ENCODE results near the gene OPCML. TPM values are rescaled to one million over a fixed set of nuclear protein-coding genes. Genes with fewer than 3 reads are reported as not detected.

The OPCML gene
- total and polyA plus RNA-seq, 2 of the 13 experiments (the other 11 are each of a cell fraction or from before 2014, with no cell fraction given), result not detected

DNA sequence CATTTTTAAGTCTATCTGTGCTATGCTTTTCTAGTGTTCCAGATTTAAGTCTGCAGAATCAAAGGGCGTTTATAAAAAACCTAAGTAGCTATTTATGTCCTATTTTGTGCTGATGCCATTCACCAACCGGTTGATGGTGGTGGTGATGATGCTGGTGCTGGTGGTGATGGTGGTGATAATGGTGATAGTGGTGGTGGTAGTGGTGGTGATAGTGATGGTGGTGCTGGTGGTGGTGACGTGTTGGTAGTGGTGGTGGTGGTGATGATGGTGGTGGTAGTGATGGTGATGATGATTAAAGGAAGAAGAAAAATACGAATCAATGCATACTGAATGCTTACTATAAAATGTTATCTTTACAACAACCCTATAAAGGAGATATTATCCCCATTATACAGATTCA lies 178.2 kb downstream of the OPCML start:
- no peak overlapping the region for H3K9ac ChIP-seq (ENCODE audit: insufficient read depth, low read depth, low read length)
- H3K36me3 ChIP-seq (replicated peaks in 1 of 2; ENCODE audit: control insufficient read depth in 1 of 2, insufficient read depth in 2 of 2, low read length in 2 of 2), result no peaks in the 10 kb centered on the region
- H2AFZ ChIP-seq (ENCODE audit: low read length), result no peak overlapping the region
- intact Hi-C loops (cut with micrococcal nuclease; ENCODE audit: unreplicated experiment), result no loop called here
- H3K27ac ChIP-seq (ENCODE audit: extremely low read length, insufficient read depth, low read length), result no peak overlapping the region
- DNase-seq (ENCODE audit: low spot score), result no peak
- WGBS (ENCODE audit: low lambda C conversion rate), result 16% methylated on average over 4 of the region's 4 CpGs
- TF ChIP-seq KLF12 (CRISPR knock-in tag; IDR thresholded peaks at IDR 0.05; ENCODE audit: borderline replicate concordance) (no peak), ZNF670 (CRISPR knock-in tag; IDR thresholded peaks at IDR 0.05; ENCODE audit: borderline replicate concordance) (no peak), CREB1 (IDR thresholded peaks at IDR 0.05) (peak; percentile 60; the same call in 1 of the 2 replicates), CREB1 (CRISPR knock-in tag; IDR thresholded peaks at IDR 0.05) (no peak), NFKB2 (CRISPR knock-in tag; IDR thresholded peaks at IDR 0.05; ENCODE audit: borderline replicate concordance) (no peak)
- no peak for ATAC-seq
- BruUV-seq (replicated peaks), result no TSS peak
- H4K20me1 ChIP-seq (ENCODE audit: insufficient read depth, low read length), result no peaks in the 10 kb centered on the region
- no peaks in the 10 kb centered on the region for H3K4me1 ChIP-seq (ENCODE audit: insufficient read depth, low read length)
- no peak for FAIRE-seq
- no peaks in the 10 kb centered on the region for H3K27me3 ChIP-seq (ENCODE audit: control insufficient read depth in 1 of 2, insufficient read depth in 2 of 2, low read length in 2 of 2)
- in situ Hi-C loops (cut with HindIII; ENCODE audit: extremely low pct_ligation_motif_present, low pct_unique_long_range_greater_than_20kb), result no loop called here
- CTCF ChIA-PET (ENCODE audit: low intra/inter-chr PET ratio, low total read pairs), result no interaction called here
- H3K9me3 ChIP-seq (ENCODE audit: low read length), result peaks cover 7% of the 10 kb centered on the region
- H3K4me3 ChIP-seq (replicated peaks in 1 of 3; ENCODE audit: insufficient read depth in 1 of 3, low read depth in 2 of 3, low read length in 3 of 3), result no peak overlapping the region
- POLR2A ChIA-PET, result no interaction called here
- H3K4me2 ChIP-seq (ENCODE audit: low read depth, low read length), result no peak overlapping the region
- no peaks in the 10 kb centered on the region for H3K79me2 ChIP-seq (ENCODE audit: insufficient read depth, low read length)

DNA sequence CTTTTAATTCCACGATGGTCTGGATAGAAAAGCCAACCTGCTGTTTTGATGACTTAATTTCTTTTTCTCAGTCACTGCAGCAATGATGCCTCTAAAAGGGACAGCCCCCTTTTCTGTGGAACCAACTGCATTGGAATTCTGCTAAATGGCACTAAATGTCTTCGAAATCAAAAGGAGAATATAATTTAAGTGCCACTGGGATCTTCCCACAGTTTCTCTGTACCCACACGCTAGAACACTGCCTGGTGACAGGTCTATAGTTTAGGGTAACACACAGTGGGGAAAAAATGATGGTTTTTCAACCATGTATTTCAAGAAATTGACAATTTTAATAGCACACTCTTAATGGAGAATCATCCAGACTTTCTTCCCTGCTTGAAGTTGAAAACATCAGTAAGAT lies 182.3 kb downstream of the OPCML start:
- no peak overlapping the region for H3K4me2 ChIP-seq (ENCODE audit: low read depth, low read length)
- H3K79me2 ChIP-seq (ENCODE audit: insufficient read depth, low read length), result no peaks in the 10 kb centered on the region
- intact Hi-C loops (cut with micrococcal nuclease; ENCODE audit: unreplicated experiment) (no loop called here), in situ Hi-C loops (cut with HindIII; ENCODE audit: extremely low pct_ligation_motif_present, low pct_unique_long_range_greater_than_20kb) (no loop called here)
- no peak overlapping the region for H3K27ac ChIP-seq (ENCODE audit: extremely low read length, insufficient read depth, low read length)
- no peaks in the 10 kb centered on the region for H3K27me3 ChIP-seq (ENCODE audit: control insufficient read depth in 1 of 2, insufficient read depth in 2 of 2, low read length in 2 of 2)
- H3K4me3 ChIP-seq (replicated peaks in 1 of 3; ENCODE audit: insufficient read depth in 1 of 3, low read depth in 2 of 3, low read length in 3 of 3), result no peak overlapping the region
- no TSS peak for BruUV-seq (replicated peaks)
- DNase-seq (ENCODE audit: low spot score) (no peak), FAIRE-seq (no peak), ATAC-seq (no peak)
- no peaks in the 10 kb centered on the region for H3K36me3 ChIP-seq (replicated peaks in 1 of 2; ENCODE audit: control insufficient read depth in 1 of 2, insufficient read depth in 2 of 2, low read length in 2 of 2)
- H4K20me1 ChIP-seq (ENCODE audit: insufficient read depth, low read length), result no peaks in the 10 kb centered on the region
- H3K9me3 ChIP-seq (ENCODE audit: low read length), result peaks cover 7% of the 10 kb centered on the region
- no peak overlapping the region for H3K9ac ChIP-seq (ENCODE audit: insufficient read depth, low read depth, low read length)
- 3% methylated on average over 3 of the region's 3 CpGs for WGBS (ENCODE audit: low lambda C conversion rate)
- no peak overlapping the region for H2AFZ ChIP-seq (ENCODE audit: low read length)
- ChIA-PET CTCF (ENCODE audit: low intra/inter-chr PET ratio, low total read pairs) (no interaction called here), POLR2A (no interaction called here)
- no peaks in the 10 kb centered on the region for H3K4me1 ChIP-seq (ENCODE audit: insufficient read depth, low read length)
- TF ChIP-seq ZSCAN12 (CRISPR knock-in tag; IDR thresholded peaks at IDR 0.05), result no peak
- no peak for TF ChIP-seq KDM5B (CRISPR knock-in tag; IDR thresholded peaks at IDR 0.05; ENCODE audit: borderline replicate concordance)
- TF ChIP-seq, protein P1, sequence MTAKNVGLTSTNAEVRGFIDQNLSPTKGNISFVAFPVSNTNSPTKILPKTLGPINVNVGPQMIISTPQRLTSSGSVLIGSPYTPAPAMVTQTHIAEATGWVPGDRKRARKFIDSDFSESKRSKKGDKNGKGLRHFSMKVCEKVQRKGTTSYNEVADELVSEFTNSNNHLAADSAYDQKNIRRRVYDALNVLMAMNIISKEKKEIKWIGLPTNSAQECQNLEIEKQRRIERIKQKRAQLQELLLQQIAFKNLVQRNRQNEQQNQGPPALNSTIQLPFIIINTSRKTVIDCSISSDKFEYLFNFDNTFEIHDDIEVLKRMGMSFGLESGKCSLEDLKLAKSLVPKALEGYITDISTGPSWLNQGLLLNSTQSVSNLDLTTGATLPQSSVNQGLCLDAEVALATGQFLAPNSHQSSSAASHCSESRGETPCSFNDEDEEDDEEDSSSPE (CRISPR knock-in tag; IDR thresholded peaks at IDR 0.05), result no peak
- TF ChIP-seq PTBP1 (IDR thresholded peaks at IDR 0.05; ENCODE audit: low read depth, low read length, poor library complexity, severe bottlenecking), result no peak
- TF ChIP-seq ZNF326 (CRISPR knock-in tag; IDR thresholded peaks at IDR 0.05; ENCODE audit: borderline replicate concordance), result no peak
- TF ChIP-seq CENPT (CRISPR knock-in tag; IDR thresholded peaks at IDR 0.05; ENCODE audit: low read depth), result no peak
- TF ChIP-seq, protein P2, sequence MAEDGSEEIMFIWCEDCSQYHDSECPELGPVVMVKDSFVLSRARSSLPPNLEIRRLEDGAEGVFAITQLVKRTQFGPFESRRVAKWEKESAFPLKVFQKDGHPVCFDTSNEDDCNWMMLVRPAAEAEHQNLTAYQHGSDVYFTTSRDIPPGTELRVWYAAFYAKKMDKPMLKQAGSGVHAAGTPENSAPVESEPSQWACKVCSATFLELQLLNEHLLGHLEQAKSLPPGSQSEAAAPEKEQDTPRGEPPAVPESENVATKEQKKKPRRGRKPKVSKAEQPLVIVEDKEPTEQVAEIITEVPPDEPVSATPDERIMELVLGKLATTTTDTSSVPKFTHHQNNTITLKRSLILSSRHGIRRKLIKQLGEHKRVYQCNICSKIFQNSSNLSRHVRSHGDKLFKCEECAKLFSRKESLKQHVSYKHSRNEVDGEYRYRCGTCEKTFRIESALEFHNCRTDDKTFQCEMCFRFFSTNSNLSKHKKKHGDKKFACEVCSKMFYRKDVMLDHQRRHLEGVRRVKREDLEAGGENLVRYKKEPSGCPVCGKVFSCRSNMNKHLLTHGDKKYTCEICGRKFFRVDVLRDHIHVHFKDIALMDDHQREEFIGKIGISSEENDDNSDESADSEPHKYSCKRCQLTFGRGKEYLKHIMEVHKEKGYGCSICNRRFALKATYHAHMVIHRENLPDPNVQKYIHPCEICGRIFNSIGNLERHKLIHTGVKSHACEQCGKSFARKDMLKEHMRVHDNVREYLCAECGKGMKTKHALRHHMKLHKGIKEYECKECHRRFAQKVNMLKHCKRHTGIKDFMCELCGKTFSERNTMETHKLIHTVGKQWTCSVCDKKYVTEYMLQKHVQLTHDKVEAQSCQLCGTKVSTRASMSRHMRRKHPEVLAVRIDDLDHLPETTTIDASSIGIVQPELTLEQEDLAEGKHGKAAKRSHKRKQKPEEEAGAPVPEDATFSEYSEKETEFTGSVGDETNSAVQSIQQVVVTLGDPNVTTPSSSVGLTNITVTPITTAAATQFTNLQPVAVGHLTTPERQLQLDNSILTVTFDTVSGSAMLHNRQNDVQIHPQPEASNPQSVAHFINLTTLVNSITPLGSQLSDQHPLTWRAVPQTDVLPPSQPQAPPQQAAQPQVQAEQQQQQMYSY (CRISPR knock-in tag; IDR thresholded peaks at IDR 0.05), result no peak
- TF ChIP-seq RFX5 (IDR thresholded peaks at IDR 0.05; ENCODE audit: low read depth, low read length), result no peak
- TF ChIP-seq ZBTB42 (CRISPR knock-in tag; IDR thresholded peaks at IDR 0.05), result no peak
- TF ChIP-seq PAWR (CRISPR knock-in tag; IDR thresholded peaks at IDR 0.05; ENCODE audit: borderline replicate concordance), result no peak
- TF ChIP-seq SIX1 (CRISPR knock-in tag; IDR thresholded peaks at IDR 0.05; ENCODE audit: borderline replicate concordance), result no peak
- no peak for TF ChIP-seq POLR2G (IDR thresholded peaks at IDR 0.05; ENCODE audit: low read depth, low read length)

All from HepG2 (cell line).